Erythroblast (primary cell): ENCODE results near the gene KNL1.

ENCODE experiments used
- GATA1 ChIP-seq: IDR thresholded peaks from 2 replicates; pipeline ENCODE4 v1.6.1; 2011; ENCODE audit warnings: low read depth, mild to moderate bottlenecking, control low read depth, low read length, moderate library complexity
- POLR2A ChIP-seq: IDR thresholded peaks from 2 replicates; pipeline ENCODE4 v1.6.1; 2011; ENCODE audit warnings: mild to moderate bottlenecking, low read length

DNA sequence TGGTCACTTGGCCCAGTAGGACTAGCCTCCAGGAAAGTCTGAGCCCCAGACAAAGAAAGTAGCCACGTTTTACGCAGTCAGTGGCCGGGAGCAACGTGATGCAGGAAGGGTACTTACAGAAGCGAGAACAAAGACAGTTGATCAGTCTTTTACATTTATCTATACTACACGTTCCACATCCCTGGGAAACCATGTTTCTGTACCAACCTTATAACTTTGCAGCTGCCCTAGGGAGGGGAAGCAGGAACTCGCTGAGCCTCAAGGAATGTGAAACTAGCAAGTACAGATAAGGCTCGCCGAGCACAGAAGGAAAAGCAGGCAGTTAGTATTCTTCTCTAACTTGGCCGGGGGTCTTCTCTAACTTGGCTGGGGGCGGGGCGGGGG is 3.4 kb upstream of the KNL1 start:
- TF ChIP-seq POLR2A (no peak), GATA1 (no peak)
